GM19372 (cell line): ENCODE data around the gene ABLIM3.

Source experiments
- ATAC-seq: cut with Tn5 transposase; IDR thresholded peaks from one replicate; pipeline ENCODE4 v1.9.1; 2021; ENCODE audit warnings: mild to moderate bottlenecking, low read depth, moderate library complexity; ENCODE audit not compliant: unreplicated experiment

Gene ABLIM3

GRCh38 chr5:149274939-149275338, 133.6 kb downstream of the ABLIM3 start:
- no peak for ATAC-seq

- no peak for ATAC-seq
Measured at GRCh38 chr5:149277801-149278200, 136.5 kb downstream of the ABLIM3 start.

- no peak for ATAC-seq
Measured at GRCh38 chr5:149278451-149279210, 137.3 kb downstream of the ABLIM3 start.

- no peak for ATAC-seq
Measured at GRCh38 chr5:149279661-149280060, 138.4 kb downstream of the ABLIM3 start.

GRCh38 chr5:149280124-149280523, 138.8 kb downstream of the ABLIM3 start:
- no peak for ATAC-seq

GRCh38 chr5:149280802-149281201, 139.5 kb downstream of the ABLIM3 start:
- no peak for ATAC-seq

- ATAC-seq, result no peak
Measured at GRCh38 chr5:149282027-149282965, 141.0 kb downstream of the ABLIM3 start.

- no peak for ATAC-seq
Measured at GRCh38 chr5:149282966-149283332, 141.7 kb downstream of the ABLIM3 start.

- no peak for ATAC-seq
Measured at GRCh38 chr5:149283626-149284480, 142.6 kb downstream of the ABLIM3 start.

- no peak for ATAC-seq
Measured at GRCh38 chr5:149284501-149284900, 143.2 kb downstream of the ABLIM3 start.

- ATAC-seq, result no peak
Measured at GRCh38 chr5:149285153-149285552, 143.9 kb downstream of the ABLIM3 start.

GRCh38 chr5:149288436-149288835, 147.1 kb downstream of the ABLIM3 start:
- ATAC-seq, result no peak

- no peak for ATAC-seq
Measured at GRCh38 chr5:149289301-149289700, 148.0 kb downstream of the ABLIM3 start.

- no peak for ATAC-seq
Measured at GRCh38 chr5:149294872-149295829, 153.9 kb downstream of the ABLIM3 start.

GRCh38 chr5:149297340-149298025, 156.2 kb downstream of the ABLIM3 start:
- ATAC-seq, result no peak

GRCh38 chr5:149298163-149298562, 156.9 kb downstream of the ABLIM3 start:
- ATAC-seq, result no peak

GRCh38 chr5:149298842-149299404, 157.6 kb downstream of the ABLIM3 start:
- ATAC-seq, result no peak

GRCh38 chr5:149299451-149300054, 158.3 kb downstream of the ABLIM3 start:
- no peak for ATAC-seq
